Loucy (cell line): Measurements from ENCODE around the gene PAX7.

Source experiments
- H2AFZ ChIP-seq: fragments of 200-600 bp; sonication (generic); 2 replicates; pipeline ENCODE4 v1.6.0; 2016; ENCODE audit warnings: antibody characterized with exemption, mild to moderate bottlenecking, low read length, moderate library complexity
- H3F3A ChIP-seq: fragments of 200-600 bp; 2 replicates; pipeline ENCODE4 v1.6.0; 2016; ENCODE audit warnings: antibody characterized with exemption, low read depth, mild to moderate bottlenecking
- H3K27me3 ChIP-seq: fragments of 200-600 bp; sonication (generic); 2 replicates; pipeline ENCODE4 v1.6.1; 2014; ENCODE audit warnings: low read length, mild to moderate bottlenecking; ENCODE audit not compliant: insufficient read depth, poor library complexity, severe bottlenecking
- H3K36me3 ChIP-seq: fragments of 200-600 bp; sonication (generic); 2 replicates; pipeline ENCODE4 v1.6.1; 2016; ENCODE audit warnings: low read length; ENCODE audit not compliant: insufficient read depth
- H3K4me1 ChIP-seq: fragments of 200-600 bp; sonication (generic); 2 replicates; pipeline ENCODE4 v1.5.1; 2014; ENCODE audit warnings: low read length, mild to moderate bottlenecking; ENCODE audit not compliant: insufficient read depth, poor library complexity, severe bottlenecking
- H3K4me2 ChIP-seq: fragments of 200-600 bp; sonication (generic); 2 replicates; pipeline ENCODE4 v1.6.0; 2014; ENCODE audit warnings: antibody characterized with exemption, low read length, low read depth, mild to moderate bottlenecking; ENCODE audit not compliant: poor library complexity, severe bottlenecking
- H3K4me3 ChIP-seq: fragments of 200-600 bp; sonication (generic); 2 replicates; pipeline ENCODE4 v1.5.1; 2014; ENCODE audit warnings: low read length, mild to moderate bottlenecking, mixed read lengths; ENCODE audit not compliant: poor library complexity, severe bottlenecking
- H3K79me2 ChIP-seq: fragments of 200-600 bp; sonication (generic); 2 replicates; pipeline ENCODE4 v1.6.1; 2014; ENCODE audit warnings: low read length; ENCODE audit not compliant: insufficient read depth
- H3K9ac ChIP-seq: fragments of 200-600 bp; sonication (generic); 2 replicates; pipeline ENCODE4 v1.6.0; 2014; ENCODE audit warnings: mild to moderate bottlenecking, low read depth, low read length, moderate library complexity; ENCODE audit not compliant: poor library complexity, severe bottlenecking
- H3K9me2 ChIP-seq: fragments of 200-600 bp; sonication (generic); replicated peaks from 2 replicates; pipeline ENCODE4 v1.6.1; 2016; ENCODE audit warnings: low read depth, low read length, mixed read lengths
- H3K9me3 ChIP-seq: fragments of 200-600 bp; sonication (generic); 2 replicates; pipeline ENCODE4 v1.6.1; 2014; ENCODE audit warnings: mild to moderate bottlenecking, antibody characterized with exemption, low read length, low read depth; ENCODE audit not compliant: insufficient read depth
- H4K20me1 ChIP-seq: fragments of 200-600 bp; sonication (generic); 2 replicates; pipeline ENCODE4 v1.6.0; 2014; ENCODE audit warnings: antibody characterized with exemption, low read length, mild to moderate bottlenecking; ENCODE audit not compliant: insufficient read depth, poor library complexity, severe bottlenecking
- CTCF ChIP-seq: fragments of 200-600 bp; sonication (generic); conservative IDR thresholded peaks from 2 replicates; pipeline ENCODE4 v1.5.1; 2014; ENCODE audit warnings: mild to moderate bottlenecking, antibody characterized with exemption, low read length
- EZH2phosphoT487 ChIP-seq: fragments of 200-600 bp; IDR thresholded peaks from 2 replicates; pipeline ENCODE4 v1.6.1; 2018; ENCODE audit warnings: antibody characterized with exemption, mild to moderate bottlenecking, moderate library complexity, borderline replicate concordance

Gene PAX7

GRCh38 chr1:18778437-18778836, 147.8 kb downstream of the PAX7 start:
- H3K9ac ChIP-seq: no peak overlapping the region
- no peaks in the 10 kb centered on the region for H4K20me1 ChIP-seq
- H3K79me2 ChIP-seq: no peaks in the 10 kb centered on the region

GRCh38 chr1:18781031-18781430, 150.4 kb downstream of the PAX7 start:
- H3K4me2 ChIP-seq: no peak overlapping the region
- H3F3A ChIP-seq: no peaks in the 10 kb centered on the region
- no peaks in the 10 kb centered on the region for H3K27me3 ChIP-seq
- no peaks in the 10 kb centered on the region for H3K9me3 ChIP-seq
- no peak overlapping the region for H3K9ac ChIP-seq
- H3K9me2 ChIP-seq: no peaks in the 10 kb centered on the region
- TF ChIP-seq CTCF (no peak), EZH2phosphoT487 (no peak)
- H3K4me3 ChIP-seq: no peak overlapping the region
- no peaks in the 10 kb centered on the region for H3K4me1 ChIP-seq
- no peak overlapping the region for H2AFZ ChIP-seq
- H3K79me2 ChIP-seq: no peaks in the 10 kb centered on the region
- H4K20me1 ChIP-seq: no peaks in the 10 kb centered on the region
- no peaks in the 10 kb centered on the region for H3K36me3 ChIP-seq

More at GRCh38 chr1:18778437-18778836, 147.8 kb downstream of the PAX7 start:
- Histone ChIP-seq H3K4me2 (no peak overlapping the region), H3K27me3 (no peaks in the 10 kb centered on the region), H3F3A (no peaks in the 10 kb centered on the region), H3K36me3 (no peaks in the 10 kb centered on the region), H2AFZ (no peak overlapping the region), H3K4me3 (no peak overlapping the region), H3K9me3 (no peaks in the 10 kb centered on the region), H3K4me1 (no peaks in the 10 kb centered on the region), H3K9me2 (no peaks in the 10 kb centered on the region)
- no peak for TF ChIP-seq CTCF
- TF ChIP-seq EZH2phosphoT487: no peak

- H3K79me2 ChIP-seq: no peaks in the 10 kb centered on the region
- no peaks in the 10 kb centered on the region for H3K36me3 ChIP-seq
- H2AFZ ChIP-seq: no peak overlapping the region
- H3K27me3 ChIP-seq: no peaks in the 10 kb centered on the region
- H3K4me2 ChIP-seq: no peak overlapping the region
- no peaks in the 10 kb centered on the region for H4K20me1 ChIP-seq
- no peak overlapping the region for H3K9ac ChIP-seq
- no peak overlapping the region for H3K4me3 ChIP-seq
- H3F3A ChIP-seq: no peaks in the 10 kb centered on the region
- TF ChIP-seq CTCF (no peak), EZH2phosphoT487 (no peak)
- no peaks in the 10 kb centered on the region for H3K9me3 ChIP-seq
- no peaks in the 10 kb centered on the region for H3K4me1 ChIP-seq
- H3K9me2 ChIP-seq: no peaks in the 10 kb centered on the region
These were observed 153.2 kb downstream of the PAX7 start for GRCh38 chr1:18783705-18784481.
